GM23248 (cell line): ENCODE results near the gene CCDC51. TPM values are rescaled to one million over a fixed set of nuclear protein-coding genes. Genes with fewer than 3 reads are reported as not detected.
"Not testable (repeated sequence)": the region's sequence is repeated elsewhere in the genome, so short reads cannot be mapped to it uniquely, and the experiment has no call there.

Experiments
- DNase-seq: peaks from one replicate; pipeline ENCODE4 v3.0.0-alpha.2; 2015
- H2AFZ ChIP-seq: fragments of 200-600 bp; sonication (generic); 2 replicates; pipeline ENCODE4 v1.6.1; 2016; ENCODE audit warnings: antibody characterized with exemption
- H3F3A ChIP-seq: fragments of 200-600 bp; sonication (generic); 2 replicates; pipeline ENCODE4 v1.6.1; 2016; ENCODE audit warnings: mild to moderate bottlenecking, antibody characterized with exemption, mixed run types; ENCODE audit not compliant: insufficient read depth
- H3K27ac ChIP-seq: fragments of 200-600 bp; sonication (generic); 2 replicates; pipeline ENCODE4 v1.5.1; 2016; ENCODE audit warnings: mild to moderate bottlenecking
- H3K27me3 ChIP-seq: fragments of 200-600 bp; sonication (generic); replicated peaks from 2 replicates; pipeline ENCODE4 v1.6.1; 2016; ENCODE audit warnings: mild to moderate bottlenecking; ENCODE audit not compliant: insufficient read depth
- H3K36me3 ChIP-seq: fragments of 200-600 bp; sonication (generic); 2 replicates; pipeline ENCODE4 v1.6.1; 2016; ENCODE audit warnings: low read depth, mild to moderate bottlenecking
- H3K4me1 ChIP-seq: fragments of 200-600 bp; sonication (generic); 2 replicates; pipeline ENCODE4 v1.6.1; 2016; ENCODE audit warnings: mild to moderate bottlenecking; ENCODE audit not compliant: insufficient read depth
- H3K4me2 ChIP-seq: fragments of 200-600 bp; sonication (generic); one replicate; pipeline ENCODE4 v1.6.1; 2016; ENCODE audit warnings: mild to moderate bottlenecking; ENCODE audit not compliant: unreplicated experiment
- H3K4me3 ChIP-seq: fragments of 200-600 bp; sonication (generic); 2 replicates; pipeline ENCODE4 v1.5.1; 2016; ENCODE audit warnings: mild to moderate bottlenecking
- H3K79me2 ChIP-seq: fragments of 200-600 bp; sonication (generic); 2 replicates; pipeline ENCODE4 v1.6.1; 2016; ENCODE audit warnings: mild to moderate bottlenecking; ENCODE audit not compliant: insufficient read depth
- H3K9ac ChIP-seq: fragments of 200-600 bp; sonication (generic); 2 replicates; pipeline ENCODE4 v1.6.1; 2016; ENCODE audit warnings: mild to moderate bottlenecking
- H3K9me2 ChIP-seq: fragments of 200-600 bp; sonication (generic); 2 replicates; pipeline ENCODE4 v1.6.1; 2016; ENCODE audit warnings: mixed run types, mild to moderate bottlenecking, moderate library complexity; ENCODE audit not compliant: insufficient read depth
- H3K9me3 ChIP-seq: fragments of 200-600 bp; sonication (generic); one replicate; pipeline ENCODE4 v1.6.1; 2017; ENCODE audit warnings: low read depth
- H4K20me1 ChIP-seq: fragments of 200-600 bp; sonication (generic); 2 replicates; pipeline ENCODE4 v1.6.0; 2016; ENCODE audit not compliant: insufficient read depth
- EZH2 ChIP-seq: fragments of 200-600 bp; sonication (generic); IDR thresholded peaks from 2 replicates; pipeline ENCODE4 v1.6.1; 2018; ENCODE audit warnings: antibody characterized with exemption, mild to moderate bottlenecking; ENCODE audit not compliant: insufficient read depth, poor library complexity, severe bottlenecking
- EZH2phosphoT487 ChIP-seq: fragments of 200-600 bp; sonication (generic); IDR thresholded peaks from 2 replicates; pipeline ENCODE4 v1.6.1; 2018; ENCODE audit warnings: antibody characterized with exemption, moderate library complexity, mild to moderate bottlenecking, low read depth; ENCODE audit not compliant: insufficient read depth
- WGBS, 2 experiments: methylation state at CpG; one replicate each; pipeline ENCODE4 v1.1.6; 2015 to 2017; ENCODE audit warnings: low lambda C conversion rate in 2 of 2, low coverage in 1 of 2; ENCODE audit errors: missing lambda C conversion rate in 2 of 2; 5-methylcytosine and 5-hydroxymethylcytosine counted together
- in situ Hi-C: fragments of 300-500 bp; cut with MboI; formaldehyde crosslinking; loops from 2 replicates; pipeline ENCODE4 v1.15.0; 2020
- polyA plus RNA-seq: library from polyadenylated mRNA; unstranded; fragments of >200 nt; fragmentation: Nextera tagmentation; extraction: Ambion mirVana; gene quantifications from 2 replicates; pipeline ENCODE4 v1.2.1, GENCODE V29; 2016
- total RNA-seq: library from RNA; depleted of rRNA; stranded (reverse); fragments of >200 nt; shearing (Covaris generic); gene quantifications from 2 replicates; pipeline ENCODE4 v1.2.3, GENCODE V29; 2014; rRNA removed

Gene CCDC51
- 10.1 and 10.6 TPM in 2 replicates for total RNA-seq
- 14.0 and 14.9 TPM in 2 replicates for polyA plus RNA-seq

DNA sequence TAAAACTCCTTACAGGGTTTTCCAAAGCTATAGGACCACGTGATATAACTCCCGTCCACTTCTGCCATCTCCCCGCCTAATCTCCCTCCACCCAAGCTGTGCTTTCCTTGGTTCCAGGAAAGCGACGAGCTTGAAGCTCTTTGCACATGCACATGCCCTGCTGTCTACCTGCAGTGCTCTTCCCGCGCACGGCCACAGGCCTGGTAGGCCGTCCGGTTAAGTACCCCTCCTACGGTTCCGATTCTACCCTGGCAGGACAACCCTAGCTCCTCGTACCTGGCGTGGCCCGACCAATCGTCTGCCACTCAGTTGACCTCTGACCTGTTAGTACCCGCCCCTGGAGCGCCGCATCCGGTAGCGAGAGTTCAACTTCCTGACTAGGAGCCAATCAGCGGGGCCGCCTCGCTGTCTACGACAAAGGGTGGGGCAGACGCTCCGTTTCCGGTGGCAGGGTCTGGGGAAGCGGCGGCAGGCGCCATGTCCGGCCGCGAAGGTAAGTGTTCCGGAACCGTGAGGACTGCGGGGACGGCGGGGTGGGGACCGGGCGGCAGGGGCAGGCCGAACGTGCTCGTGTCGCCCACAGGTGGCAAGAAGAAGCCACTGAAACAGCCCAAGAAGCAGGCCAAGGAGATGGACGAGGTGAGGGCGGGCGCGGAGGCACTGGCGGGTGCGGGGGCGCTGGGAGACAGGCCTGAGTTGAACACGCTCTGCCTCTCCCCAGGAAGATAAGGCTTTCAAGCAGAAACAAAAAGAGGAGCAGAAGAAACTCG is at the start of gene CCDC51, which contains the start of gene TMA7:
TSS of gene CCDC51 (minus strand) at position 300 of the 770 bp plus-strand sequence. CDS start 4,991 bp downstream, outside the sequence.
TSS of gene TMA7 (plus strand) at position 438 of the 770 bp plus-strand sequence. CDS start at position 478, 40 bp downstream.
- WGBS, 2 experiments = 1% methylated on average over 48 to 53 of the region's 54 CpGs

DNA sequence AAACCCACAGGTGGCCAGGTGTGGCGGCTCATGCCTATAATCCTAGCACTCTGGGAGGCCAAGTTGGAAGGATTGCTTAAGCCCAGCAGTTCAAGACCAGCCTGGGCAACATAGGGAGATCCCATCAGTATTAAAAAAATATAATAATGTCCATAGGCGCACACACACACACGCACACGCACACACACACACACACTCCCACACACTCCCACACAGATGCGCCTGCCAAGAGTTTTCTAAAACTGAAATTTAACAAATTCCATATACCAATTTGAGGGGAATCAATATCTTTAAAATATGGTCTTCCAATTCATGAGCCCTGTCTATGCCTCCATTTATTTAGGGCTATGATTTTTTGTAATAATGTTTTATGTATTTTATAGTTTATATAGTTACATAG is 47.0 kb upstream of the CCDC51 start:
- 85 to 93% methylated on average over 5 of the region's 5 CpGs for WGBS, 2 experiments
- TF ChIP-seq EZH2phosphoT487 (no peak), EZH2 (no peak)
- DNase-seq = no peak
- no peak overlapping the region for H3K4me3 ChIP-seq
- no peaks in the 10 kb centered on the region for H3K36me3 ChIP-seq
- H3K9me3 ChIP-seq = no peaks in the 10 kb centered on the region
- no peaks in the 10 kb centered on the region for H3K27me3 ChIP-seq
- H4K20me1 ChIP-seq = no peaks in the 10 kb centered on the region
- H2AFZ ChIP-seq = no peak overlapping the region
- H3K9ac ChIP-seq = no peak overlapping the region
- no peak overlapping the region for H3K4me2 ChIP-seq
- no peaks in the 10 kb centered on the region for H3F3A ChIP-seq
- H3K9me2 ChIP-seq = no peaks in the 10 kb centered on the region
- H3K27ac ChIP-seq = no peak overlapping the region
- no peaks in the 10 kb centered on the region for H3K79me2 ChIP-seq
- H3K4me1 ChIP-seq = no peaks in the 10 kb centered on the region
- in situ Hi-C loops = no loop called here

More for the DNA sequence above, at the start of gene CCDC51, which contains the start of gene TMA7:
- peak within 1 kb of the TSS; percentile 80 for H3K4me2 ChIP-seq
- H3K4me1 ChIP-seq = peaks cover 10% of the 10 kb centered on the region
- TF ChIP-seq EZH2 (no peak), EZH2phosphoT487 (no peak)
- no peaks in the 10 kb centered on the region for H3K9me3 ChIP-seq
- DNase-seq = peak; percentile 99
- H3K27ac ChIP-seq = peak within 1 kb of the TSS; percentile 78
- peaks cover 55% of the 10 kb centered on the region for H3K79me2 ChIP-seq
- 0 out of 2 replicates have a peak, but pooled peaks cover 5% of the 10 kb centered on the region for H4K20me1 ChIP-seq
- H3K9ac ChIP-seq = peak within 1 kb of the TSS; percentile 88
- in situ Hi-C loops = loop anchor here (10.0 kb wide), 1 partner anchor 165 kb away; no protein-coding TSS in a partner anchor
- peak within 1 kb of the TSS; percentile 88 for H2AFZ ChIP-seq
- H3K27me3 ChIP-seq = no peaks in the 10 kb centered on the region
- H3K9me2 ChIP-seq = no peaks in the 10 kb centered on the region
- peaks cover 15% of the 10 kb centered on the region for H3K36me3 ChIP-seq
- H3F3A ChIP-seq = peaks cover 19% of the 10 kb centered on the region
- H3K4me3 ChIP-seq = peak within 1 kb of the TSS; percentile 87

- H3K4me2 ChIP-seq, H3K4me1 ChIP-seq, H3K27me3 ChIP-seq, H3K27ac ChIP-seq, DNase-seq, H3K9me3 ChIP-seq, H3K36me3 ChIP-seq, H3K4me3 ChIP-seq, H4K20me1 ChIP-seq, H3K9ac ChIP-seq, H3K79me2 ChIP-seq, H3K9me2 ChIP-seq, H2AFZ ChIP-seq, H3F3A ChIP-seq, in situ Hi-C loops: not testable (repeated sequence)
- WGBS, 2 experiments = 98 to 99% methylated on average over 6 of the region's 6 CpGs
These were observed 42.9 kb upstream of the CCDC51 start for GRCh38 chr3:48482822-48483221.

DNA sequence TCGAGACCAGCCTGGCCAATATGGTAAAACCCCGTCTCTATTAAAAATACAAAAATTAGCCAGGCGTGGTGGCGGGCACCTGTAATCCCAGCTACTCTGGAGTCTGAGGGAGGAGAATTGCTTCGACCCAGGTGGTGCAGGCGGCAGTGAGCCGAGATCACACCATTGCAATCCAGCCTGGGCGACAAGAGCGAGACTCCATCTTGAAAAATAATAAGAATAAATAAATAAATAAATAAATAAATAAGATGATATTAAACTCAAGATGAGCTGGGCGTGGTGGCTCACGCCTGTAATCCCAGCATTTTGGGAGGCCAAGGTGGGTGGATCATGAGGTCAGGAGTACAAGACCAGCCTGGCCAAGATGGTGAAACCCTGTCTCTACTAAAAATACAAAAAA is 41.0 kb upstream of the CCDC51 start:
- DNase-seq, H3F3A ChIP-seq, H3K9me2 ChIP-seq, H3K9ac ChIP-seq, H3K27ac ChIP-seq, H3K27me3 ChIP-seq, H3K79me2 ChIP-seq, H3K9me3 ChIP-seq, H3K4me1 ChIP-seq, H2AFZ ChIP-seq, H3K4me2 ChIP-seq, H4K20me1 ChIP-seq, in situ Hi-C loops, H3K36me3 ChIP-seq, H3K4me3 ChIP-seq: not testable (repeated sequence)
- 95% methylated on average over 11 of the region's 11 CpGs for WGBS, 2 experiments
